ENCODE data around the gene RETSAT. TPM values are rescaled to one million over a fixed set of nuclear protein-coding genes. Genes with fewer than 3 reads are reported as not detected.

The RETSAT gene
- total RNA-seq, 4 donors from 2014 or later: 257 to 687 (median 392) TPM

DNA sequence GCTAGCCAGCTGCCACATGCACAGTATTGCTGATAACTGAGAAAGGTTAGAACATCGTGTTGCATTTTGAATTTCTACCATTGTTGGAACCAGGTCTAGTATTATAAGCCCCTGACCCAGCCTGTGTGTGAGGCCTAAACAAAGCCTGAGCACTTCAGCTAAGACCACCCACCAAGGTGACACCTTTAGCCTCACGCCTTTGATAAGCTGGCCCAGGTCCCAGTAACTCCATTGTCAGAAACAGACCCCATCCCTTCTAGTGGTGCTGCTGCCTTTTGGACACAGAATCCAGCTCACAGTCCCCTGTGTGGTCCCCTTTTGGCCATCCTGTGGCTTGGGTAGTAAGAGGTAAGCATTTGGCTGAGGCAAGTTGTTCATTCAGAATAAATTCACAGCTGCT, 1.9 kb upstream of the RETSAT start:
- TF ChIP-seq, protein P1, sequence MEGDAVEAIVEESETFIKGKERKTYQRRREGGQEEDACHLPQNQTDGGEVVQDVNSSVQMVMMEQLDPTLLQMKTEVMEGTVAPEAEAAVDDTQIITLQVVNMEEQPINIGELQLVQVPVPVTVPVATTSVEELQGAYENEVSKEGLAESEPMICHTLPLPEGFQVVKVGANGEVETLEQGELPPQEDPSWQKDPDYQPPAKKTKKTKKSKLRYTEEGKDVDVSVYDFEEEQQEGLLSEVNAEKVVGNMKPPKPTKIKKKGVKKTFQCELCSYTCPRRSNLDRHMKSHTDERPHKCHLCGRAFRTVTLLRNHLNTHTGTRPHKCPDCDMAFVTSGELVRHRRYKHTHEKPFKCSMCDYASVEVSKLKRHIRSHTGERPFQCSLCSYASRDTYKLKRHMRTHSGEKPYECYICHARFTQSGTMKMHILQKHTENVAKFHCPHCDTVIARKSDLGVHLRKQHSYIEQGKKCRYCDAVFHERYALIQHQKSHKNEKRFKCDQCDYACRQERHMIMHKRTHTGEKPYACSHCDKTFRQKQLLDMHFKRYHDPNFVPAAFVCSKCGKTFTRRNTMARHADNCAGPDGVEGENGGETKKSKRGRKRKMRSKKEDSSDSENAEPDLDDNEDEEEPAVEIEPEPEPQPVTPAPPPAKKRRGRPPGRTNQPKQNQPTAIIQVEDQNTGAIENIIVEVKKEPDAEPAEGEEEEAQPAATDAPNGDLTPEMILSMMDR (IDR thresholded peaks at IDR 0.05; ENCODE audit: low read depth): no peak

- TF ChIP-seq, protein P1 (IDR thresholded peaks at IDR 0.05; ENCODE audit: low read depth): no peak
Measured at GRCh38 chr2:85355521-85355920, 1.2 kb upstream of the RETSAT start.

GRCh38 chr2:85355073-85355410, 714 bp upstream of the RETSAT start:
- TF ChIP-seq, protein P1 (IDR thresholded peaks at IDR 0.05; ENCODE audit: low read depth): no peak

DNA sequence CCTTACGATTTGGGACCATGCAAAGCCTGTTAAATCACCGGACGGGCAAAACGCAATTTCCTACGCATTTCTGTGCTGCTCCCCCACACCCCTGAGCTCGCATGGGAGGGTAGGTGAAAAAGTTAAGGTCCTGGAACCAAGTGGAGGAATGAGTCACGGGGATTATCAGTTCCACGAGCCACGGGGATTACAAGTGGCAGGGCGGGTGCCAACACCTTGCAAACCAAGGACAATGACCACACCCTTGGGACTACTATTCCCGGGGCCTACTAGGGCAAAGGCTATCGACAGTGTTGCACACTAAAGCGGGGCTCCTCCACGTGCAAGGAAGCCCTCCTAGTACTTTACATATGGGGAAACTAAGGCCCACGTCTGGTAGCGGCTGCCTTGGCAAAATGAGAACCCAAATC, 447 bp downstream of the RETSAT start:
- TF ChIP-seq, protein P1 (IDR thresholded peaks at IDR 0.05; ENCODE audit: low read depth): no peak

- TF ChIP-seq, protein P1 (IDR thresholded peaks at IDR 0.05; ENCODE audit: low read depth): no peak
Measured at GRCh38 chr2:85347599-85347998, 6.7 kb downstream of the RETSAT start.

DNA sequence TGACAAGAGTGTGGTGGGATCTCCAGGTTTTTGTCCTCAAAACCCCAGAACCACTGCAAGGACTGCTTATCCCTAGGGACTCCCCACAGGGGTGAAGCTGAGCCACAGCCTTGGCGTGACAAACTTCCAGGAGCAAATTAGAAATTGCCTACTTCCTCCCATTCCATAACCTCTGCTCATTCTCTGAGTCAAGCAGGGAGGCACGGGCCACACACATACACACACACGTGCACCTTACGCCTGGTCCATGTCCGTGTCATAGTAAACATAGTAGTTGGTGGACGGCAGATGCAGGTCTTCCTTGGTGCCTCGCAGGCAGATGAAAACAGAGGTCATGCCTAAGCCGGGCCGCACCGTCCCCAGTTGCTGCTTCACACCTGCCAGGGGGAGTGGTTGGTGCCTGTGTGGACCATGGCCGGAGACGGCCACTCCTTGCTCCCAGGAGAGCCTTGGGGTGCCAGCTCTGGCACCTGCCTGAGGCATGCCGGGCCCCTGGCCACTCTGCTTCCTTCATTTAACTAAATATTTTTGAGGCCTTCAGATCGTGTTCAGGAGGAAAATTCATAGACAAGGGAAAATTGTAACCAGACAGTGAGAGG, 9.9 kb downstream of the RETSAT start:
- TF ChIP-seq, protein P1 (IDR thresholded peaks at IDR 0.05; ENCODE audit: low read depth): no peak

- TF ChIP-seq, protein P1 (IDR thresholded peaks at IDR 0.05; ENCODE audit: low read depth): no peak
Measured at GRCh38 chr2:85342156-85342555, 12.2 kb downstream of the RETSAT start.

Data from subcutaneous adipose tissue (tissue), 4 donors.